OCI-LY1 (cell line): ENCODE results near the gene RALGAPB.
"Not testable (repeated sequence)": the region's sequence is repeated elsewhere in the genome, so short reads cannot be mapped to it uniquely, and the experiment has no call there.

Experiments
- H2AFZ ChIP-seq: fragments of 200-600 bp; sonication (generic), shearing (Covaris generic); 2 replicates; pipeline ENCODE4 v1.6.0; 2014; ENCODE audit warnings: antibody characterized with exemption, mild to moderate bottlenecking, low read length
- H3F3A ChIP-seq: fragments of 200-600 bp; sonication (generic), shearing (Covaris generic); 2 replicates; pipeline ENCODE4 v1.6.0; 2014; ENCODE audit warnings: mild to moderate bottlenecking, antibody characterized with exemption, low read length, moderate library complexity; ENCODE audit not compliant: insufficient read depth
- H3K27ac ChIP-seq: fragments of 200-600 bp; sonication (generic); 2 replicates; pipeline ENCODE4 v1.5.1; 2014; ENCODE audit warnings: low read length, mixed run types, mild to moderate bottlenecking, low read depth; ENCODE audit not compliant: poor library complexity, severe bottlenecking
- H3K27me3 ChIP-seq: fragments of 200-600 bp; sonication (generic); 2 replicates; pipeline ENCODE4 v1.6.0; 2014; ENCODE audit warnings: antibody characterized with exemption, mild to moderate bottlenecking, low read length, moderate library complexity; ENCODE audit not compliant: insufficient read depth
- H3K36me3 ChIP-seq: fragments of 200-600 bp; sonication (generic); 2 replicates; pipeline ENCODE4 v1.6.1; 2014; ENCODE audit warnings: mild to moderate bottlenecking, antibody characterized with exemption, low read length, moderate library complexity, mixed read lengths; ENCODE audit not compliant: insufficient read depth
- H3K4me1 ChIP-seq: fragments of 200-600 bp; sonication (generic); 2 replicates; pipeline ENCODE4 v1.5.1; 2014; ENCODE audit warnings: mild to moderate bottlenecking, low read length, moderate library complexity; ENCODE audit not compliant: insufficient read depth, severe bottlenecking
- H3K4me2 ChIP-seq: fragments of 200-600 bp; sonication (generic), shearing (Covaris generic); 2 replicates; pipeline ENCODE4 v1.6.1; 2014; ENCODE audit warnings: low read length
- H3K4me3 ChIP-seq: fragments of 200-600 bp; sonication (generic); 2 replicates; pipeline ENCODE4 v1.5.1; 2014; ENCODE audit warnings: low read length, low read depth, mild to moderate bottlenecking, mixed read lengths; ENCODE audit not compliant: poor library complexity, severe bottlenecking
- H3K79me2 ChIP-seq: fragments of 200-600 bp; shearing (Covaris generic); 2 replicates; pipeline ENCODE4 v1.6.1; 2016; ENCODE audit warnings: mixed run types, low read length, mixed read lengths; ENCODE audit not compliant: insufficient read depth
- H3K9ac ChIP-seq: fragments of 200-600 bp; sonication (generic), shearing (Covaris generic); 2 replicates; pipeline ENCODE4 v1.6.1; 2014; ENCODE audit warnings: mild to moderate bottlenecking, low read length, mixed read lengths
- H3K9me2 ChIP-seq: fragments of 200-600 bp; sonication (generic), shearing (Covaris generic); 2 replicates; pipeline ENCODE4 v1.6.1; 2014; ENCODE audit warnings: low read depth, mild to moderate bottlenecking, low read length, mixed read lengths
- H3K9me3 ChIP-seq: fragments of 200-600 bp; shearing (Covaris generic); 2 replicates; pipeline ENCODE4 v1.6.1; 2014; ENCODE audit warnings: low read length, mixed read lengths
- H4K20me1 ChIP-seq: fragments of 200-600 bp; sonication (generic), shearing (Covaris generic); 2 replicates; pipeline ENCODE4 v1.6.0; 2016; ENCODE audit warnings: mild to moderate bottlenecking, low read length; ENCODE audit not compliant: insufficient read depth
- CTCF ChIP-seq: fragments of 200-600 bp; sonication (generic), shearing (Covaris generic); IDR thresholded peaks from 2 replicates; pipeline ENCODE4 v1.5.1; 2017; ENCODE audit warnings: mild to moderate bottlenecking, antibody characterized with exemption, low read length, moderate library complexity, mixed read lengths
- EZH2 ChIP-seq: fragments of 200-600 bp; sonication (generic), shearing (Covaris generic); IDR thresholded peaks from 2 replicates; pipeline ENCODE4 v1.8.0; 2017; ENCODE audit warnings: borderline replicate concordance, mixed run types, mild to moderate bottlenecking, antibody characterized with exemption, low read length, moderate library complexity, mixed read lengths

RALGAPB gene

GRCh38 chr20:38461569-38461968 lies 11.1 kb upstream of the RALGAPB start:
- H4K20me1 ChIP-seq, H3K79me2 ChIP-seq, H3K27ac ChIP-seq, H3K4me3 ChIP-seq, H2AFZ ChIP-seq, H3K36me3 ChIP-seq, H3K27me3 ChIP-seq, H3K9me2 ChIP-seq, H3K9ac ChIP-seq, H3F3A ChIP-seq, H3K9me3 ChIP-seq, H3K4me2 ChIP-seq, H3K4me1 ChIP-seq: not testable (repeated sequence)

GRCh38 chr20:38466171-38466570 lies 6.5 kb upstream of the RALGAPB start:
- no peaks in the 10 kb centered on the region for H3F3A ChIP-seq
- no peak overlapping the region for H3K9ac ChIP-seq
- no peaks in the 10 kb centered on the region for H3K27me3 ChIP-seq
- no peaks in the 10 kb centered on the region for H3K79me2 ChIP-seq
- H3K4me3 ChIP-seq = no peak overlapping the region
- H4K20me1 ChIP-seq = no peaks in the 10 kb centered on the region
- no peaks in the 10 kb centered on the region for H3K9me2 ChIP-seq
- no peaks in the 10 kb centered on the region for H3K9me3 ChIP-seq
- no peak overlapping the region for H2AFZ ChIP-seq
- TF ChIP-seq CTCF (no peak), EZH2 (no peak)
- no peak overlapping the region for H3K4me2 ChIP-seq
- no peaks in the 10 kb centered on the region for H3K36me3 ChIP-seq
- H3K4me1 ChIP-seq = no peaks in the 10 kb centered on the region
- no peak overlapping the region for H3K27ac ChIP-seq

GRCh38 chr20:38466983-38467382 lies 5.7 kb upstream of the RALGAPB start:
- peaks cover 5% of the 10 kb centered on the region for H3K4me1 ChIP-seq
- no peak overlapping the region for H3K4me2 ChIP-seq
- no peak overlapping the region for H3K9ac ChIP-seq
- no peak overlapping the region for H2AFZ ChIP-seq
- H3K27ac ChIP-seq = no peak overlapping the region
- TF ChIP-seq EZH2 (no peak), CTCF (no peak)
- H3K9me3 ChIP-seq = no peaks in the 10 kb centered on the region
- no peaks in the 10 kb centered on the region for H3K9me2 ChIP-seq
- no peaks in the 10 kb centered on the region for H3K79me2 ChIP-seq
- no peaks in the 10 kb centered on the region for H3K36me3 ChIP-seq
- no peak overlapping the region for H3K4me3 ChIP-seq
- no peaks in the 10 kb centered on the region for H4K20me1 ChIP-seq
- no peaks in the 10 kb centered on the region for H3K27me3 ChIP-seq
- no peaks in the 10 kb centered on the region for H3F3A ChIP-seq

- Histone ChIP-seq H3K79me2 (peaks cover 25% of the 10 kb centered on the region), H3K36me3 (no peaks in the 10 kb centered on the region), H2AFZ (no peak overlapping the region), H3K27ac (no peak overlapping the region), H3K27me3 (no peaks in the 10 kb centered on the region), H3F3A (no peaks in the 10 kb centered on the region), H4K20me1 (no peaks in the 10 kb centered on the region), H3K9me2 (no peaks in the 10 kb centered on the region), H3K4me3 (no peak overlapping the region), H3K4me2 (no peak overlapping the region), H3K9me3 (no peaks in the 10 kb centered on the region), H3K4me1 (peaks cover 28% of the 10 kb centered on the region), H3K9ac (no peak overlapping the region)
- TF ChIP-seq EZH2 = no peak
- TF ChIP-seq CTCF = no peak
Measured at GRCh38 chr20:38471245-38471644, 1.4 kb upstream of the RALGAPB start.
